Measurements from ENCODE around the gene GLI2.

Gene GLI2

DNA sequence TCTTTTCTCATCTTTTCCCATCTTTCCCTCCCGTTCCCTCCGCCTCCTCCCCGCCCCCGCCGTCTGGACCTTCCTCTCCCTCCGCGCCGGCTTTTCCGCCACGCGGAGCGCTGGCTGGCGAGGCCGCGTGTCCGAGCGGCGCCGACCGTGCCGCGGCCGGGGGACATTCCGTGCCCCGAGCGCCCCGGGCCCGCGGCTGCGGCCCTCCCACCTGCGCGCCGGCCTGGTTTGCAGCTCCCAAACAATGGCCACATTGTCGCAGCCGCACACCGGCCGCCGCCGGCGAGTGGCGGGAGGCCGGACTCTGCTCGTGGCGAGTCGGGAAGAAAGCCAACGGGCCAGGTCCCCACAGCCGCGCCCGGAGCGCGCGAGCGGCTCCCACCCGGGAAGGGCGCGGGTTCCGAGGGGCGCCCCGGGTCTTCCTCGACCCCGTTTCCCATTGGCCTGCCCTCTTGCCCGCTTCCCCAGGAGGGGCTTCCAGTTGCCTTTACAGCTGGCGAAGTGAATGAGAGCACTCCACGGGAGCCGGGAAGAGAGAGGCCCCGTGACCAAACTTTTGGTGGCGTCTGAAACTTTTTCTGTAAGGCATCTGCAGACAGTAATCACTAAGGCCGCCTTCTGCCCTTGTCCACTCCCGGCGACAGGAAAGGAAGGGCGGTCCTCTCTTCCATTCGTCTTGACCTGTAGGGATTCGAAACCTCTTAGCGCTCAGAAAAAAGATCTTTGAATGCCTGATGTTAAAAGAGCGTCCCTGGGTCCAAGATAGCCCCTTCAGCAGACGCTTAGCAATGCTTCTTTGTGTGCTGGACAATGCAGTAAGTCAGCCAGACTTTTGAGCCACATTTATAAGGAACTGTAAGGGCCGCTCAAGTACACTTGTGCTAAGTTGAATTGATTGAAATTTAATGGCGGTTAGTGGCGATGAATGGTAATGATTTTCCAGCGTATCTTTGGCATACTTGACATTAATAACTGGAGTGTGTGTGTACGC is 6.2 kb downstream of the GLI2 start:
- peak; percentile 69 for DNase-seq (ENCODE audit: low spot score)
- peaks cover 0 to 16% of the 10 kb centered on the region in 2 donors for H3K36me3 ChIP-seq (replicated peaks in 1 of 2; ENCODE audit: control insufficient read depth in 2 of 2, insufficient read depth in 2 of 2, low read length in 2 of 2)
- peak overlapping the region; percentile 56 to 74 for H3K4me3 ChIP-seq (ENCODE audit: low read length in 2 of 2)
- no peaks in the 10 kb centered on the region for H3K27me3 ChIP-seq (ENCODE audit: control insufficient read depth in 3 of 3, insufficient read depth in 3 of 3, low read depth in 1 of 3, low read length in 3 of 3)
- H2AK5ac ChIP-seq (ENCODE audit: low read depth, low read length), result peak overlapping the region; percentile 56
- H3K9me3 ChIP-seq (replicated peaks in 1 of 2; ENCODE audit: control insufficient read depth in 2 of 2, insufficient read depth in 1 of 2, low read depth in 1 of 2, low read length in 2 of 2), result no peaks in the 10 kb centered on the region
- no CpG with 5 or more reads among the region's 81 CpGs for WGBS, 2 donors (ENCODE audit: extremely low coverage in 2 of 2, insufficient read length in 2 of 2, insufficient replicate concordance in 1 of 2)
- peak overlapping the region; percentile 64 for H3K9ac ChIP-seq (ENCODE audit: low read depth, low read length, poor library complexity)
- H2AFZ ChIP-seq (ENCODE audit: low read length), result no peak overlapping the region
- peaks cover 5% of the 10 kb centered on the region for H3K79me1 ChIP-seq (ENCODE audit: low read depth, low read length)
- H4K8ac ChIP-seq (ENCODE audit: low read depth, low read length), result no peak overlapping the region
- no peak overlapping the region for H3K14ac ChIP-seq (ENCODE audit: low read length)
- peak overlapping the region; percentile 96 for H3K18ac ChIP-seq (ENCODE audit: low read length)
- no peak overlapping the region for H4K91ac ChIP-seq (ENCODE audit: low read depth, low read length, poor library complexity)
- H2BK5ac ChIP-seq (ENCODE audit: low read length), result peak overlapping the region; percentile 62
- H2BK12ac ChIP-seq (ENCODE audit: low read length), result peak overlapping the region; percentile 25
- H2BK120ac ChIP-seq (ENCODE audit: low read depth, low read length), result peak overlapping the region; percentile 53
- peaks cover 34 to 42% of the 10 kb centered on the region in 2 donors for H3K4me1 ChIP-seq (ENCODE audit: control insufficient read depth in 2 of 2, insufficient read depth in 1 of 2, low read depth in 1 of 2, low read length in 2 of 2)
- peak overlapping the region; percentile 71 for H3K4me2 ChIP-seq (ENCODE audit: insufficient read depth, low read length, poor library complexity, severe bottlenecking)
- no peak overlapping the region for H3K4ac ChIP-seq (ENCODE audit: low read length)
- peak overlapping the region; percentile 43 for H2BK15ac ChIP-seq (ENCODE audit: low read length)
- H3K23ac ChIP-seq (ENCODE audit: low read depth, low read length, poor library complexity), result peak overlapping the region; percentile 14
- H3K27ac ChIP-seq (replicated peaks; ENCODE audit: low read length), result peak overlapping the region; percentile 95

DNA sequence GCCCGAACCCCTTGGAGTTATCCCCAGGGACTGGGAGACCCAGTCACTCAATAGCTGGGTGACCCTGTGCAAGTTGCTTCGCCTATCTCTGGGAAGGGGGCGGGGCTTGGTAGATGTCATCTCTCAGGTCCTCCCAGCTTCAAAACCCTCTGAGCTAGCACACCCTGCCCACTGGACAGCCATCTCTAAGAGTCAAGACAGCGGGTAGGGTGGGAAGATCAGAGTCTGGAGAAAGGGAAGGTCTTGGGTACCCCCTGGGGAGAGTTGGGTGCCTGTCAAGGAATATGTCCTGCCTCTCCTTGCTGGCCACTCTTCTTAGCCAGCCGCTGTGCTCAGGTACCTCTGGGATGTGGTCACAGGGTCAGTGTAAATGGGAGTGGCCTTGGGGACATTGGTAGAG is 8.0 kb downstream of the GLI2 start:
- H3K4me2 ChIP-seq (ENCODE audit: insufficient read depth, low read length, poor library complexity, severe bottlenecking), result no peak overlapping the region
- peaks cover 32 to 35% of the 10 kb centered on the region in 2 donors for H3K4me1 ChIP-seq (ENCODE audit: control insufficient read depth in 2 of 2, insufficient read depth in 1 of 2, low read depth in 1 of 2, low read length in 2 of 2)
- H2BK120ac ChIP-seq (ENCODE audit: low read depth, low read length), result no peak overlapping the region
- peak overlapping the region; percentile 21 for H3K18ac ChIP-seq (ENCODE audit: low read length)
- H4K91ac ChIP-seq (ENCODE audit: low read depth, low read length, poor library complexity), result no peak overlapping the region
- no peak overlapping the region for H3K27ac ChIP-seq (replicated peaks; ENCODE audit: low read length)
- DNase-seq (ENCODE audit: low spot score), result no peak
- H3K9me3 ChIP-seq (replicated peaks in 1 of 2; ENCODE audit: control insufficient read depth in 2 of 2, insufficient read depth in 1 of 2, low read depth in 1 of 2, low read length in 2 of 2), result no peaks in the 10 kb centered on the region
- H2BK5ac ChIP-seq (ENCODE audit: low read length), result no peak overlapping the region
- H3K79me1 ChIP-seq (ENCODE audit: low read depth, low read length), result peaks cover 8% of the 10 kb centered on the region
- H4K8ac ChIP-seq (ENCODE audit: low read depth, low read length), result no peak overlapping the region
- H3K36me3 ChIP-seq (replicated peaks in 1 of 2; ENCODE audit: control insufficient read depth in 2 of 2, insufficient read depth in 2 of 2, low read length in 2 of 2), result peaks cover 0 to 16% of the 10 kb centered on the region in 2 donors
- WGBS, 2 donors (ENCODE audit: extremely low coverage in 2 of 2, insufficient read length in 2 of 2, insufficient replicate concordance in 1 of 2), result no CpG with 5 or more reads among the region's 5 CpGs
- H3K4me3 ChIP-seq (ENCODE audit: low read length in 2 of 2), result no peak overlapping the region
- no peak overlapping the region for H2BK15ac ChIP-seq (ENCODE audit: low read length)
- H2BK12ac ChIP-seq (ENCODE audit: low read length), result no peak overlapping the region
- no peak overlapping the region for H2AK5ac ChIP-seq (ENCODE audit: low read depth, low read length)
- H3K27me3 ChIP-seq (ENCODE audit: control insufficient read depth in 3 of 3, insufficient read depth in 3 of 3, low read depth in 1 of 3, low read length in 3 of 3), result no peaks in the 10 kb centered on the region
- H3K14ac ChIP-seq (ENCODE audit: low read length), result no peak overlapping the region
- H3K9ac ChIP-seq (ENCODE audit: low read depth, low read length, poor library complexity), result no peak overlapping the region
- H3K23ac ChIP-seq (ENCODE audit: low read depth, low read length, poor library complexity), result no peak overlapping the region
- no peak overlapping the region for H2AFZ ChIP-seq (ENCODE audit: low read length)
- no peak overlapping the region for H3K4ac ChIP-seq (ENCODE audit: low read length)

- Histone ChIP-seq H2AK5ac (ENCODE audit: low read depth, low read length) (no peak overlapping the region), H2BK12ac (ENCODE audit: low read length) (no peak overlapping the region), H4K91ac (ENCODE audit: low read depth, low read length, poor library complexity) (no peak overlapping the region), H2BK120ac (ENCODE audit: low read depth, low read length) (no peak overlapping the region), H3K4ac (ENCODE audit: low read length) (no peak overlapping the region), H4K8ac (ENCODE audit: low read depth, low read length) (no peak overlapping the region), H3K27me3 (ENCODE audit: control insufficient read depth in 3 of 3, insufficient read depth in 3 of 3, low read depth in 1 of 3, low read length in 3 of 3) (no peaks in the 10 kb centered on the region), H3K23ac (ENCODE audit: low read depth, low read length, poor library complexity) (no peak overlapping the region), H3K9me3 (replicated peaks in 1 of 2; ENCODE audit: control insufficient read depth in 2 of 2, insufficient read depth in 1 of 2, low read depth in 1 of 2, low read length in 2 of 2) (no peaks in the 10 kb centered on the region), H3K9ac (ENCODE audit: low read depth, low read length, poor library complexity) (no peak overlapping the region), H3K14ac (ENCODE audit: low read length) (no peak overlapping the region), H3K18ac (ENCODE audit: low read length) (no peak overlapping the region), H3K36me3 (replicated peaks in 1 of 2; ENCODE audit: control insufficient read depth in 2 of 2, insufficient read depth in 2 of 2, low read length in 2 of 2) (peaks cover 0 to 16% of the 10 kb centered on the region in 2 donors), H3K79me1 (ENCODE audit: low read depth, low read length) (peaks cover 10% of the 10 kb centered on the region), H2AFZ (ENCODE audit: low read length) (no peak overlapping the region), H3K4me3 (ENCODE audit: low read length in 2 of 2) (no peak overlapping the region), H3K4me1 (ENCODE audit: control insufficient read depth in 2 of 2, insufficient read depth in 1 of 2, low read depth in 1 of 2, low read length in 2 of 2) (peaks cover 31 to 35% of the 10 kb centered on the region in 2 donors), H3K27ac (replicated peaks; ENCODE audit: low read length) (no peak overlapping the region), H3K4me2 (ENCODE audit: insufficient read depth, low read length, poor library complexity, severe bottlenecking) (no peak overlapping the region), H2BK5ac (ENCODE audit: low read length) (no peak overlapping the region), H2BK15ac (ENCODE audit: low read length) (no peak overlapping the region)
- no peak for DNase-seq (ENCODE audit: low spot score)
Measured at GRCh38 chr2:120744817-120745216, 9.1 kb downstream of the GLI2 start.

- Histone ChIP-seq H3K27me3 (ENCODE audit: control insufficient read depth in 3 of 3, insufficient read depth in 3 of 3, low read depth in 1 of 3, low read length in 3 of 3) (no peaks in the 10 kb centered on the region), H3K9me3 (replicated peaks in 1 of 2; ENCODE audit: control insufficient read depth in 2 of 2, insufficient read depth in 1 of 2, low read depth in 1 of 2, low read length in 2 of 2) (no peaks in the 10 kb centered on the region), H2AK5ac (ENCODE audit: low read depth, low read length) (no peak overlapping the region), H3K4me2 (ENCODE audit: insufficient read depth, low read length, poor library complexity, severe bottlenecking) (no peak overlapping the region), H2BK5ac (ENCODE audit: low read length) (no peak overlapping the region), H3K4ac (ENCODE audit: low read length) (no peak overlapping the region), H3K14ac (ENCODE audit: low read length) (no peak overlapping the region), H4K8ac (ENCODE audit: low read depth, low read length) (no peak overlapping the region), H2AFZ (ENCODE audit: low read length) (no peak overlapping the region), H4K91ac (ENCODE audit: low read depth, low read length, poor library complexity) (no peak overlapping the region), H2BK120ac (ENCODE audit: low read depth, low read length) (no peak overlapping the region), H3K18ac (ENCODE audit: low read length) (peak overlapping the region; percentile 45), H3K36me3 (replicated peaks in 1 of 2; ENCODE audit: control insufficient read depth in 2 of 2, insufficient read depth in 2 of 2, low read length in 2 of 2) (peaks cover 0 to 18% of the 10 kb centered on the region in 2 donors), H3K4me3 (ENCODE audit: low read length in 2 of 2) (no peak overlapping the region), H3K27ac (replicated peaks; ENCODE audit: low read length) (no peak overlapping the region), H3K4me1 (ENCODE audit: control insufficient read depth in 2 of 2, insufficient read depth in 1 of 2, low read depth in 1 of 2, low read length in 2 of 2) (peaks cover 38% of the 10 kb centered on the region in 2 donors), H3K23ac (ENCODE audit: low read depth, low read length, poor library complexity) (no peak overlapping the region), H2BK12ac (ENCODE audit: low read length) (no peak overlapping the region), H3K79me1 (ENCODE audit: low read depth, low read length) (peaks cover 12% of the 10 kb centered on the region), H2BK15ac (ENCODE audit: low read length) (no peak overlapping the region), H3K9ac (ENCODE audit: low read depth, low read length, poor library complexity) (no peak overlapping the region)
- no peak for DNase-seq (ENCODE audit: low spot score)
- no CpG with 5 or more reads among the region's 6 CpGs for WGBS, 2 donors (ENCODE audit: extremely low coverage in 2 of 2, insufficient read length in 2 of 2, insufficient replicate concordance in 1 of 2)
Measured at GRCh38 chr2:120745420-120746111, 9.9 kb downstream of the GLI2 start.

Measured in neuronal stem cell (in vitro differentiated cells).